HUES48 (cell line): ENCODE data around the gene MYCL.
"Not testable (repeated sequence)": the region's sequence is repeated elsewhere in the genome, so short reads cannot be mapped to it uniquely, and the experiment has no call there.

Source experiments
- H3K27ac ChIP-seq: one replicate; pipeline ENCODE4 v1.7.0; 2013; ENCODE audit warnings: low read depth, low read length, inconsistent platforms
- H3K27me3 ChIP-seq: 2 replicates; pipeline ENCODE4 v1.6.1; 2013; ENCODE audit warnings: mild to moderate bottlenecking, low read length; ENCODE audit not compliant: control insufficient read depth, insufficient read depth
- H3K36me3 ChIP-seq: 2 replicates; pipeline ENCODE4 v1.6.1; 2013; ENCODE audit warnings: low read length; ENCODE audit not compliant: control insufficient read depth, insufficient read depth
- H3K4me1 ChIP-seq: 2 replicates; pipeline ENCODE4 v1.6.1; 2013; ENCODE audit warnings: mild to moderate bottlenecking, low read length; ENCODE audit not compliant: control insufficient read depth, insufficient read depth
- H3K4me3 ChIP-seq: 2 replicates; pipeline ENCODE4 v1.5.1; 2013; ENCODE audit warnings: mild to moderate bottlenecking, low read depth, low read length
- H3K9ac ChIP-seq: 2 replicates; pipeline ENCODE4 v1.6.1; 2013; ENCODE audit warnings: mild to moderate bottlenecking, low read depth, low read length, moderate library complexity
- H3K9me3 ChIP-seq: 2 replicates; pipeline ENCODE4 v1.6.1; 2013; ENCODE audit warnings: low read length; ENCODE audit not compliant: control insufficient read depth, insufficient read depth

The MYCL gene

DNA sequence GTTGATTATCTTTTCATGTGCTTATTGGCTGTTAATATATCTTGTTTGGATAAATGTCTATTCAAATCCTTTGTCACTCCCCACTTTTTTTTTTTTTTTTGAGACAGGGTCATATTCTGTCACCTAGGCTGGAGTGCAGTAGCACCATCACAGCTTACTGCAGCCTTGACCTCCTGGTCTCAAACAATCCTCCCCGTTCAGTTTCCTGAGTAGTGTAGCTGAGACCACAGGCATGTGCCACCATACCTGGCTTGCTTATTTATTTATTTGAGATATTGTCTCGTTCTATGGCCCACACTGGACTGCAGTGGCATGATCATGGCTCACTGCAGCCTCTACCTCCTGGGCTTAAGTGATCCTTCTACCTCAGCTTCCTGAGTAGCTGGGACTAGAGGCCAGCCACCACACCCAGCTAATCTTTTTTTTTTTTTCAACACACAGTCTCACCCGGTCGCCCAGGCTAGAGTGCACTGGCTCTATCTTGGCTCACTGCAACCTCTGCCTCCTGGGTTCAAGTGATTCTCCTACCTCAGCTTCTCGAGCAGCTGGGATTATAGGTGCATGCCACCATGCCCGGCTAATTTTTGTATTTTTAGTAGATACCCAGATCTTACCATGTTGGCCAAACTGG, 13.9 kb upstream of the MYCL start:
- no peak overlapping the region for H3K9ac ChIP-seq
- H3K9me3 ChIP-seq, result no peaks in the 10 kb centered on the region
- H3K27ac ChIP-seq, result no peak overlapping the region
- H3K27me3 ChIP-seq, result no peaks in the 10 kb centered on the region
- H3K4me1 ChIP-seq, result no peaks in the 10 kb centered on the region
- H3K36me3 ChIP-seq, result no peaks in the 10 kb centered on the region
- H3K4me3 ChIP-seq, result no peak overlapping the region

DNA sequence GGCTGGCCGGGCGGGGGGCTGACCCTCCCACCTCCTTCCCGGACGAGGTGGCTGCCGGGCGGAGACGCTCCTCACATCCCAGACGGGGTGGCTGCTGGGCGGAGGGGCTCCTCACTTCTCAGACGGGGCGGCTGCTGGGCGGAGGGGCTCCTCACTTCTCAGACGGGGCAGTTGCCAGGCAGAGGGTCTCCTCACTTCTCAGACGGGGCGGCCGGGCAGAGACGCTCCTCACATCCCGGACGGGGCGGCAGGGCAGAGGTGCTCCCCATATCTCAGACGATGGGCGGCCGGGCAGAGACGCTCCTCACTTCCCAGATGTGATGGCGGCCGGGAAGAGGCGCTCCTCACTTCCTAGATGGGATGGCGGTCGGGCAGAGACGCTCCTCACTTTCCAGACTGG, 11.4 kb upstream of the MYCL start:
- not testable (repeated sequence) for H3K27ac ChIP-seq, H3K4me1 ChIP-seq, H3K4me3 ChIP-seq, H3K27me3 ChIP-seq, H3K9ac ChIP-seq, H3K36me3 ChIP-seq, H3K9me3 ChIP-seq

DNA sequence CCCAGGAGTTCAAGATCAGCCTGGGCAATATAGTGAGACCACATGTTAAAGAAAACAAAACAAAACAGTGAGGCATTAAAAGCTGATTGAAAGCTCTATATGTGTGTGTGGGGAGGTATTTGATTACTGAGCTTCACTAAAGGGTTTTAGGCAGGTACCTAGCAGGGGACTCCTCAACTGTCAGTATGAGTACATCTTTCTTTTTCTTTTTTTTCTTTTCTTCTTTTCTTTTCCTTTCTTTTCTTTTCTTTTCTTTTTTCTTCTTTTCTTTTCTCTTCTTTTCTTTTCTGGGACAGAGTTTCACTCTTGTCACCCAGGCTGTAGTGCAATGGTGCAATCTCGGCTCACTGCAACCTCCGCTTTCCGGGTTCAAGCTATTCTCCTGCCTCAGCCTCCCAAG, 8.5 kb upstream of the MYCL start:
- Histone ChIP-seq H3K9me3 (peaks cover 11% of the 10 kb centered on the region), H3K4me1 (no peaks in the 10 kb centered on the region), H3K27ac (no peak overlapping the region), H3K9ac (no peak overlapping the region), H3K4me3 (no peak overlapping the region), H3K36me3 (no peaks in the 10 kb centered on the region), H3K27me3 (no peaks in the 10 kb centered on the region; the same call in 1 of the 2 replicates)

- H3K27ac ChIP-seq, result no peak overlapping the region
- H3K9ac ChIP-seq, result no peak overlapping the region
- H3K4me3 ChIP-seq, result no peak overlapping the region
- peaks cover under 1% of the 10 kb centered on the region for H3K27me3 ChIP-seq
- H3K9me3 ChIP-seq, result peaks cover 11% of the 10 kb centered on the region
- H3K4me1 ChIP-seq, result no peaks in the 10 kb centered on the region
- H3K36me3 ChIP-seq, result no peaks in the 10 kb centered on the region
Measured at GRCh38 chr1:39908534-39908933, 6.8 kb upstream of the MYCL start.

GRCh38 chr1:39907528-39908453, 6.1 kb upstream of the MYCL start:
- H3K36me3 ChIP-seq, result no peaks in the 10 kb centered on the region
- H3K9me3 ChIP-seq, result peaks cover 11% of the 10 kb centered on the region
- no peak overlapping the region for H3K27ac ChIP-seq
- H3K4me3 ChIP-seq, result no peak overlapping the region
- H3K27me3 ChIP-seq, result peaks cover 8% of the 10 kb centered on the region
- no peaks in the 10 kb centered on the region for H3K4me1 ChIP-seq
- no peak overlapping the region for H3K9ac ChIP-seq

DNA sequence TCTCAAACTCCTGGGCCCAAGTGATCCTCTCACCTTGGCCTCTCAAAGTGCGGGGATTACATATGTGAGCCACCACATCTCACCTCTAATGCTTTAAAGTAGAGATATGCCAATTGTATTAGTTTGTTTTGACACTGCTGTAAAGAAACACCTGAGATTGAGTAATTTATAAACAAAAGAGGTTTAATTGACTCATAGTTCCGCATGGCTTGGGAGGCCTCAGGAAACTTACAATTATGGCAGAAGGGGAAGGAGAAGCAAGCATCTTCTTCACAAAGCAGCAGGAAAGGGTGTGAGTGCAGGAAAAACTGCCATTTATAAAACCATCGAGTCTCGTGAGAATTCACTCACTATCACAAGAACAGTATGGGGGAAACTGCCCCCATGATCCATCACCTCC, 3.5 kb upstream of the MYCL start:
- Histone ChIP-seq H3K4me3 (no peak overlapping the region), H3K9me3 (peaks cover 11% of the 10 kb centered on the region), H3K4me1 (peaks cover 8% of the 10 kb centered on the region; the same call in 1 of the 2 replicates), H3K9ac (no peak overlapping the region), H3K27me3 (peaks cover 18% of the 10 kb centered on the region), H3K36me3 (no peaks in the 10 kb centered on the region), H3K27ac (no peak overlapping the region)

DNA sequence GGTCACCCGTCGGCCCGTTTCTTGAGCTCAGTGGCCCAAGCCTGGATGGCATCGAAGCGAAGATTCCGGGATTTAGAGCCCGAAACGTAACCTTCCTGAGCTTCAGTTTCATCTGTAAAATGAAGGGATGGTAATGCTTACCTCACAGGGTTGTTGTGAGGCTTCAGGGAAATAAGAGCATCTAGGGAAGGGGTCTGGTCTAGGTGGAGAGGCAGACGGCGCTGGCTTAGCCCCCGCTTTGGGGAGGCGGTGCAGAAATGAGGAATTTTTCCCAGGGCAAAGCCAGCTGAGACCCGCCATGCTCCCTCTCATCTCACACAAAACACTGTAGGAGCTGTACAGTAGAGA, 717 bp upstream of the MYCL start:
- no peak overlapping the region for H3K9ac ChIP-seq

DNA sequence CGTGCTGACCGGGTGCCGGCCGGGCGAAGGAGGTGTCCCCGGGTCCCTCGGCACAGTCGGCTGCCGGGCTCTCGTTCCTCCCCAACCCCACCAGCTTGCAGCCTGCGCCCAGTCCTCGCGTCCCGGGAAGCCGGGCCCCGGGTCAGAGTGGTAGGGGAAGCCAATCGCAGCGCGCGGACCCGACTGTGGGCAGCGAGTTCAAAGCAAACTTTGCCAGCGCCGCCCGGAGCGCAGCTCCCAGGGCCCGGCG, 328 bp downstream of the MYCL start:
- peaks cover 41% of the 10 kb centered on the region for H3K4me1 ChIP-seq
- H3K9ac ChIP-seq, result peak overlapping the region; percentile 27; the same call in 1 of the 2 replicates
- peaks cover 25% of the 10 kb centered on the region for H3K27me3 ChIP-seq
- H3K36me3 ChIP-seq, result no peaks in the 10 kb centered on the region
- H3K27ac ChIP-seq, result peak overlapping the region; percentile 40
- no peaks in the 10 kb centered on the region for H3K9me3 ChIP-seq
- peak overlapping the region; percentile 72 for H3K4me3 ChIP-seq

More for the DNA sequence above, 717 bp upstream of the MYCL start:
- no peak overlapping the region for H3K27ac ChIP-seq
- H3K27me3 ChIP-seq, result peaks cover 25% of the 10 kb centered on the region
- no peaks in the 10 kb centered on the region for H3K36me3 ChIP-seq
- H3K4me1 ChIP-seq, result peaks cover 31% of the 10 kb centered on the region
- peak overlapping the region; percentile 72 for H3K4me3 ChIP-seq
- H3K9me3 ChIP-seq, result 0 out of 2 replicates have a peak, but pooled peaks cover 1% of the 10 kb centered on the region

DNA sequence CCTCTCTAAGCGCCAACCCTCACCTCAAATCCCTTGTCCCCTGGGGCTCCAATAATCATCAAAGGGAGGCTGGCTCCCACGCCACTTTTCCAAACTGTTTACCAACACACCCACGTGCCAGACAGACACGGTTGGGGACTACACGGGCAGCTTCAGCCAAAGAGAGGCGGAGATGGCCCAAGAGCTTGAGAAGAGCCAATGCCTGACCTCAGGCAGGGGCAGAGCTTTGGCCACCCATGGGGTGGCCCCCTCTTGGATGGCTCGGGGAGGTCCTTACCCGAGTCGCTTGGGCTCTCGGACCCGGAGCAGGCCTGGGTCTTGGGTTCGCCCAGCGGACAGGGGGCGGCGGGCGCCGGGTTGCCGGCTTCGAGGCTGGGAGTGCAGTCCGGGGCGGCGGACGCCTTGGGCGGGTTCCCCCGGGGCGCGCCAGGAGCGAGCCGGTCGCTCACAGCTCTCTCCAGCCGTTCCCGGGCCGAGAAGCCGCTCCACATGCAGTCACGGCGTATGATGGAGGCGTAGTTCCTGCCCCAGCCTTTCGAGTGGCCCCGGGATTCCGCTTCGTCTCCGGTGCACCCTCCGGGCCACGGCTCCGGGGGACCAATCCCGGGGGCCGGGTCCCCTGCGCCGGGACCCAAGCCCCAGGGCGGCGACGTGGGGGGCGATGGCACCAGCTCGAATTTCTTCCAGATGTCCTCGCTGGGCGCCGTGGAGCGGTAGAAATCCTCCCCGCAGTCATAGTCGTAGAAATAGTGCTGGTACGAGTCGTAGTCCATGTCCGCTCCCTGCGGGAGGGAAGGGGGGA, 854 bp downstream of the MYCL start:
- H3K4me1 ChIP-seq, result peaks cover 44% of the 10 kb centered on the region
- peak overlapping the region; percentile 40 for H3K27ac ChIP-seq
- H3K27me3 ChIP-seq, result peaks cover 25% of the 10 kb centered on the region

DNA sequence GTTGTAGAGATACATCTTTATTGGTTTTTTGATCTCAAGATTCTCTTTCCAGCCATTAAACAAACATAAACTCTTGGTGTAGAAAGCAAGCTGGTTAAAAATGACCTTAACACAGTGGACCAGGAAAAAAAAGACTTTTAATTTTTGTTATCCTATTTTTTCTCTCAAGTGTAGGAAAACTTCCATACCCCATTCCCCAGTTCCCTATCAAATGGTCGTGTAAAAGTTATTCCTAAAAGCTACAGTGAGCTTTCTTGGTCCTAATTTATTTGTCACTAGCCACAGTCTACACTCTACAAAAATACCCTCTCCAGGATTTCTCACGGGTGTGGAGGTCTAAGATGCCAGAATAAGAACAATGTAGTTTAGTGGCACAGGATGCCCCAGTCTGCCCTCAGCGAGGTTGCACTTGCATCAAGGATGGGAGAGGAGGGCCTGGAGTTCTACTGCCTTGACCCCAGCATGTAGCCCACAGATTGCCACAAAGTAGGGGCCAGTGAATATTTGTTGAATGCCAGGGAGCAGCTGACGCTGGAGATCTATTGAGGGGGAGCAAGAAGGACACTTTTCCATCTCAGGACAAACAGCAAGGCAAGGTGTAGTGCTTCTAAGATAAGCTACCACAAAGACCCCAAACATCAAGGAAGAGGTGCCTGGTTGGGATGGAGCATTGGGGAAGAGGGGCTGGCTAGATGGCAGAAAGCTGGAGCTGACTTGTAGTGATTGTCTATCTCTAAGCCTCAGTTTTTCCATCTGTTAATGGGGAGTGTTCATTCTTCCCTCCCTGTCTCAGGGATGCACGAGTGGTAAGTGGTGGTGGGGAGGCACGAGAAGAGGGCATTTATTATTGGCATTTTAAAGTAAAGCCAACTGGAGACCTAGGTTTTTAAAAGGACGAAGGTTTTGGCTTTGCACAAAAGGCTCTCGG, 1.8 kb downstream of the MYCL start:
- no peaks in the 10 kb centered on the region for H3K9me3 ChIP-seq
- peaks cover 44% of the 10 kb centered on the region for H3K4me1 ChIP-seq
- H3K9ac ChIP-seq, result no peak overlapping the region
- peak overlapping the region; percentile 93 for H3K27ac ChIP-seq
- no peaks in the 10 kb centered on the region for H3K36me3 ChIP-seq
- peak overlapping the region; percentile 72 for H3K4me3 ChIP-seq
- peaks cover 25% of the 10 kb centered on the region for H3K27me3 ChIP-seq

More for the DNA sequence above, 854 bp downstream of the MYCL start:
- Histone ChIP-seq H3K9me3 (no peaks in the 10 kb centered on the region), H3K9ac (peak overlapping the region; percentile 27; the same call in 1 of the 2 replicates), H3K36me3 (no peaks in the 10 kb centered on the region), H3K4me3 (peak overlapping the region; percentile 72)
